T-helper 22 cell (primary cell): Measurements from ENCODE around the gene ID2.

ENCODE experiments used
- DNase-seq: peaks from one replicate; pipeline ENCODE4 v3.0.0-alpha.2; 2020; ENCODE audit warnings: low read depth

Gene ID2

GRCh38 chr2:8681786-8682692, at the start of gene ID2:
Gene ID2, plus strand, starts transcription at chr2:8682056. Its CDS starts 110 bp downstream, at chr2:8682166.
- peak; percentile 98 for DNase-seq

DNA sequence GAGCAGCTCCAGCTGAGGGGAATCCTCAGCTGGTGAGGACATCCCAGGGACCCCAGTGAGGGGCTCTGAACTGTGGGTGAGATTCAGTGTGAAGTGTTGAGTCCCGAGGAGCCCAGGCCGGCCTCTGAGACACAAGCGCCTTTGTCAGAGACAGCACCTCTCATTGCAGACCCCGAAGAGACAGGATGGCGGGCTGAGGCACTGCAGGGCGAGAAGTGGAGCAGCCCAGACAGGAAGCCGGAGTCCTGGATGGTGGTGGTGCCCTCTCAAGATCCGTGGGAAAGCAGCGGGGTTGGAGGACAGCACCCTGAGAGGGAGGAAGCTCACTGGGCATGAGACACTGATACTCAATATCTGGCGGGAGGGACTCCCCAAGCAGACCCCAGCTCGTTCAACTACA, 49.1 kb upstream of the ID2 start:
- DNase-seq = no peak

- DNase-seq = no peak
Measured at GRCh38 chr2:8633186-8633734, 48.6 kb upstream of the ID2 start.

GRCh38 chr2:8633735-8634313, 48.0 kb upstream of the ID2 start:
- no peak for DNase-seq

DNA sequence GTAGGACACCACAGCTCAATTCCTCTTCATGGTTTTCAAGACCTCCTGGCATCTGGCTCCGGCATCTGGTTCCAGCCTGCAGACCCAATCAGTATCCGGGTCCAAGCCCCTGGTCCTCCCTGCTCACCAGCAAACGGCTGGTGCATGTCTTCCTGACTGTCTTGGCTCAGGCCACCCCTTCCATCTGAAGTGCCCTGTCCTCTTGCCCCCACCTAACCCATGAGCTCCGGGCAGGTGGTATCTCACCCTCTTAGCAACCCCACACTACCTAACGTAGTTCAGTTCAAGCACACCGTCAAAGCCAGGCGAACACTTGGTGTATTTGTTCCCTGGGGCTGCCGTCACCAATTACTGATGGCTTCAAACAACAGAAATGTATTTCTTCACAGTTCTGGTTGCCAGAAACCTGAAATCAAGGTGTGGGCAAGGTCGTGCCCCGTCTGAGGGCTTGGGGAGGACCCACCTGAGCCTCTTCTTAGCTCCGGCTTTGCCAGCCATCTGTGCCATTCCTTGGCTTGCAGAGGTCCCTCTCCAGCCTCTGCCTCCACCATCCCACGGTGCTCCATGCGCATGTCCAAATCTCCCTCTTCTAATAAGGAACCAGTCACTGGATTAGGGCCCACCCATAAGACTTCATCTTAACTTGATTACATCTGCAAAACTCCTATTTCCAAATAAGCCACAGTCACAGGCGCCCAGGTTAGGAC, 47.2 kb upstream of the ID2 start:
- DNase-seq = no peak

- DNase-seq = no peak
Measured at GRCh38 chr2:8636041-8636491, 45.8 kb upstream of the ID2 start.

DNA sequence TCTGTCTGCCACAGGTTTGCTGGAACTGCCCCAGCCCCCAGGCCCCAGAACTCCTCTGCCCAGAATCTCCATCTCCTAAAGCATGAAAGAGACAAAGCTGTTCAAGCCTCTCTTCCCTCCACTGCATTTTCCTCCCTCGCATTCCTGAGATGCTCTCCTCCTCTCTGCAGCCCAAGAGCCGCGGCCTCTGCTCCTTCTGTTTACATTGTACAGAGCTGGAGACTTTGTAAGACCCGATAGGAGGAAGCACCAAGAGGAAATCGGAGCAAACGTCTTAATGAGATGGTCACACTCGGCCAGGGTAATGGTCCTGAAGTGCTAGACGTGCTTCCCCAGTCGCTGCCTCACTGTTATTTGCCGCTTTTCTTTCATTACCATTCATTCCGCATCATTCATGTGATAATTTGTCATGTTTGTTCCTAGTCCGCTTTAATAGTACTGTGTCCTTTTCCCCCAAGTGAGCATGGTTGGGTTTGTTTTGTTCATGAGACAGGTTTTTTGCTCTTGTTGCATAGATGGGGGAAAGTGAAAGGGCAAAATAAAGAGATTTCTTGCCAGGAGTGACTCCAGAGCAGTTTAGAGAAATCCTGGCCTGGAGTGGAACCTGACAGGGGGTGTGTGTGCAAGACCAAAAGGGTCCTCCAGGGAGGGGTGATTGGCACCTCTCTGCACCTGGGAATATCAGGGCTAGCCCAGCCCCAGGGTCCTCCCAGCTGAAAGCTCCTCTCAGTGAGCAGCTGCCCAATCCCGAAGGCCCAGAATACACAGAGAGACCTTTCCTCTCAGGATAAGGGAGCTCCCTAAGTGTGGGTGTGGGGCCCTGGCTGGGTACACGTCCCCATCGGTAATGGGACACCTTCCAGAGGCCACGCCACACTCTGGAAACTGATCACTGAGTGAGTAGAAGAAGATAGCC, 44.9 kb upstream of the ID2 start:
- DNase-seq = no peak

- no peak for DNase-seq
Measured at GRCh38 chr2:8638327-8638726, 43.5 kb upstream of the ID2 start.

GRCh38 chr2:8639122-8639635, 42.7 kb upstream of the ID2 start:
- DNase-seq = no peak

- no peak for DNase-seq
Measured at GRCh38 chr2:8640498-8640897, 41.4 kb upstream of the ID2 start.

GRCh38 chr2:8641301-8641965, 40.4 kb upstream of the ID2 start:
- no peak for DNase-seq

- no peak for DNase-seq
Measured at GRCh38 chr2:8642366-8643068, 39.3 kb upstream of the ID2 start.

- no peak for DNase-seq
Measured at GRCh38 chr2:8643250-8643995, 38.4 kb upstream of the ID2 start.

- no peak for DNase-seq
Measured at GRCh38 chr2:8643996-8644356, 37.9 kb upstream of the ID2 start.

DNA sequence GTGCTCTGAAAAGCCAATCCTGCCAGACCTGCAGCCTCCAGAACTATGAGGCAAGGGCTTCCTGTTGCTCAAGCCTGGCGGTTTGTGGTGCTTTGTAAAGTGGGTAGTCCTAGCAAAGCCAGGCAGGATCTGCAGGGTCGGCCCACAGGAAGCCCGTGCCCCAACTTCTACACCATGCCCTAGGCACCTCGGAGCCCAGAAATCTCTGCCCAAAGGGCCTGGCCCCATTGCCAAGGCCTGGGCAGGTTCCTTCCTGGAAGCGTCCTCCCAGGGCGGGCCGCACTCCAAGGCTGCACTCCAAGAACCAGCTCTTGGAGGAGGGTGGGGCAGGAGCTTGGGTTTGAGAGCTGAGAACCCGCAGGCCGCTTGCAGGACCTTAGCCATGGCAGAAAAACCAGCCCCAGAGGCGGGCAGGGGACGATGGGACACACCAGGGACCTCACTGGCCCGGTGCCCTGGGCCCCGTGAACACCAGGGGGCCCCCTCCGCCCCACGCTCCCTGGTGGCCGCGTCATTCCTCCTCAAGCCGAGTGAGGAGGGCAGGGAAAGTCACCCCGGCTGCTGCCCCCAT, 37.2 kb upstream of the ID2 start:
- no peak for DNase-seq

DNA sequence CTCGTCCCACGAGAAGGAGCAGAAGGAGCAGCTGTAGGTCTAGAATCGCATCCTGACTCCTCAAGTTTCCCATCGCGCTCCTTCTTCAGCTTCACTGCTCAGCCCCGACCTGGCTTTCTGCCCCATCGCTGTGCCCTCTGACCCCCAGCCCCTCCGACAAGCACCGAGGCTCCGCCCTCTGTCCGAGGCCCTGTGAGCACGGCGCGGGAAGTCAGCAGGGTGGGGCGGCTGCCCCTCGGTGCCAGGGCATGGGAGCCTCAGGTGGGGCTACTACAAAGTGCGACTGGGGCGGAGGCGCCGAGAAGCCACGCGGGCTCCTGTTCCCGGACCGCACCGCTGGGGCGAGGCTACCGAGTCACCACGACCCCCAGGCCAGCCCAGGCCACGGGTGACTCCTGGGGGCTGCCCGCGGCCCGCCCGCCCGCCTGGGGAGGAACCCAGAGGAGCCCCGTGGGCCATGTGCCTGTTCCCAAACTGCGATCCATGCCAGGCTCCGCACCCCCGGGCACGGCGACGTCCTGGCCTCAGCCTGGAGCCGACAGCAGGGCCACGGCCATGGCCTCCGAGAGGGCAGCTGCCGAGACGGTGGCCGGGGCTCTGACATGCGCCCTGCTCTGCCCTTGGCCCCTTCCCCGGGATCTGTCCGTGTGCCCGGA, 36.6 kb upstream of the ID2 start:
- no peak for DNase-seq

DNA sequence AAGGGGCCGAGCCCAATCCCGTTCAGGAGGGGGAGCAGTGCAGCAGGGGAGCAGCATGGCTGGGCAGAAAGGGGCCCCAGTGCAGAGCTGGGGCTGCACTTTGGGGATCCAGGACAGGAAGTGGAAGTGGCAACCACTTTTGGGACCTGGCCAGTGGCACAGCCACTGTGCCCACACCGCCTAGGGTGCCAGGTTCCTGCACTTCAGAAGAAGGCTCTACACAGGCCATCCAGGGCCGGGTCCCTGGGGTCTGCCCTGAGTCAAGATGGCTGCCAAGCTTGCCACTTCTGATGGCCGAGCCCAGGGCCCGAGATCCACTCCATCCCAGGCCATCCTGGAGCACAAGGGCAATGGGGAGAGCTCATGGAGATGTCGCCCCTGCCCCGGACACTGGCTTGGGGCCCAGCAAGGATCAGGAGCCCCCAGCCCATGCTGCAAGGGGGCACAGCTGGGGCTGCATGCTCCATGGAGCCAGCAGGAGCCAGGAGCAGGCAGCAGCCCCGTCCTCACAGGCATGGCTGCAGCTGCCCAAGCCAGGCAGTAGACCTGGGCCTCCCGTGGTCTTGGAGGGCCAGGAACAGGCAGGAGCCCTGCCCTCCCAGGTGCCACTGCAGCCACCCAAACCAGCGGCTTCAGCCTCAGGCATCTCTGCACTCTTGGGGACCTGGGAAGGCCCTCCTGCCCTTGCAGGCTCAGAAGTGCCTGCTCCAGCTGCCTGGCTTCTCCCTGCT, 35.0 kb upstream of the ID2 start:
- DNase-seq = no peak

DNA sequence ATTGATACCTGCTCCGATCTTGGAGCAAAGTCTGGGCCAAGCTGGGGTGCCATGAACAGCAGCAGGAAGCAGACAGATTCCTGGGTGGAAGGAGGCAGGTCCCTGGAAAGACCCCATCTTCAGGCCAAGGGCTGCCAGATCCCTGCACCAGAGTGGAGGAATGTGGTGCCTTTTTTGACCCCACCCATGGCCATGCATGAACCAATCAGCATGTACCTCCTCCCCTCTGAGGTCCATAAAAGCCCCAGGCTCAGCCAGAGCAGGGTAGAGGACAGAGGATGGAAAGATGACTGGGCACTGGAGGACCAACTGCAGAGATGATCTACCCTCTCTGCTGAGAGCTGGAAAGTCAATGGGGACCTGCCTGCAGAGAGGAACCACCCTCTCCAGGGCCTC, 34.4 kb upstream of the ID2 start:
- DNase-seq = no peak
